Lung (tissue), 13 donors: ENCODE data around the gene PARG. TPM values are rescaled to one million over a fixed set of nuclear protein-coding genes. Genes with fewer than 3 reads are reported as not detected.

Experiments used
- ATAC-seq: fragments of 200-7000 bp; cut with Tn5 transposase; one replicate; pipeline ENCODE4 v1.9.1; 2020; ENCODE audit warnings: moderate number of reproducible peaks; ENCODE audit not compliant: insufficient read depth, low FRiP score
- DNase-seq, 3 donors: peaks; one replicate each; pipeline ENCODE4 v3.0.0-alpha.2; 2013 to 2017
- H3K27ac ChIP-seq, 2 donors: one replicate each; pipeline ENCODE4 v1.5.1; 2013; ENCODE audit warnings: mild to moderate bottlenecking in 2 of 2, moderate library complexity in 2 of 2, control low read depth in 1 of 2, inconsistent platforms in 1 of 2, low read depth in 1 of 2, low read length in 1 of 2
- H3K27me3 ChIP-seq, 3 donors: one replicate each; pipeline ENCODE4 v1.5.1; 2013; ENCODE audit warnings: low read length in 2 of 3; ENCODE audit not compliant: control insufficient read depth in 3 of 3, insufficient read depth in 3 of 3
- H3K36me3 ChIP-seq, 4 donors: one replicate each; pipeline ENCODE4 v1.5.1; 2013; ENCODE audit warnings: low read length in 4 of 4, mild to moderate bottlenecking in 1 of 4, moderate library complexity in 1 of 4; ENCODE audit not compliant: control insufficient read depth in 4 of 4, insufficient read depth in 4 of 4
- H3K4me1 ChIP-seq, 5 donors: one replicate each; pipeline ENCODE4 v1.5.1; 2013; ENCODE audit warnings: low read length in 5 of 5, mild to moderate bottlenecking in 2 of 5, moderate library complexity in 1 of 5; ENCODE audit not compliant: control insufficient read depth in 5 of 5, insufficient read depth in 5 of 5
- H3K4me3 ChIP-seq: one replicate; pipeline ENCODE4 v1.5.1; 2013; ENCODE audit warnings: mild to moderate bottlenecking, control low read depth, moderate library complexity
- H3K9ac ChIP-seq, 2 donors: one replicate each; pipeline ENCODE4 v1.5.1; 2013; ENCODE audit warnings: low read length in 2 of 2, control low read depth in 1 of 2; ENCODE audit not compliant: insufficient read depth in 1 of 2
- H3K9me3 ChIP-seq, 4 donors: one replicate each; pipeline ENCODE4 v1.5.1; 2013; ENCODE audit warnings: low read length in 3 of 4, mild to moderate bottlenecking in 1 of 4, moderate library complexity in 1 of 4; ENCODE audit not compliant: control insufficient read depth in 4 of 4, insufficient read depth in 3 of 4
- CTCF ChIP-seq: IDR thresholded peaks from 2 replicates; pipeline ENCODE4 v1.5.1; 2012; ENCODE audit warnings: mild to moderate bottlenecking; ENCODE audit errors: control extremely low read depth, extremely low read depth
- WGBS, 2 donors: extraction: QIAGEN DNeasy Blood & Tissue Kit; methylation state at CpG; one replicate each; pipeline ENCODE4 v1.1.7; 2013; 5-methylcytosine and 5-hydroxymethylcytosine counted together
- polyA plus RNA-seq, 2 donors: library from polyadenylated mRNA; stranded (reverse); fragments of 200-250 nt; gene quantifications; one replicate each; pipeline ENCODE4 v1.2.1, GENCODE V29; 2013
- small RNA-seq: library from RNA; depleted of rRNA; stranded (forward); fragments of <200 nt; gene quantifications from one replicate; pipeline ENCODE3, GENCODE V24; 2014; ENCODE audit warnings: low replicate concordance
- total RNA-seq, 2 donors: library from RNA; depleted of rRNA in 1 of 2; stranded (reverse); fragments of >200 nt in 1 of 2; gene quantifications; one replicate each; pipeline ENCODE4 v1.2.1, GENCODE V29; 2014 to 2021
- donor health status: control.
- donor health status: control.
- donor health status: Bipolar disorder and iron deficiency.
- donor health status: healthy.
- donor health status: DM: yes; HTN: yes; CAD: no.

PARG gene
- total and polyA plus RNA-seq, 4 donors: 4.9 to 55.7 (median 17.2) TPM

- Histone ChIP-seq H3K27ac (no peak overlapping the region), H3K9ac (no peak overlapping the region), H3K4me1 (no peaks in the 10 kb centered on the region), H3K4me3 (no peak overlapping the region), H3K9me3 (peaks cover 0 to 17% (median 2%) of the 10 kb centered on the region in 4 donors), H3K36me3 (no peaks in the 10 kb centered on the region), H3K27me3 (peaks cover 12 to 62% (median 21%) of the 10 kb centered on the region in 3 donors)
- WGBS, 2 donors: 95 to 98% methylated on average over 8 of the region's 8 CpGs
- ATAC-seq: no peak
- no peak for DNase-seq
- no peak for TF ChIP-seq CTCF
Measured at GRCh38 chr10:49769692-49770091, 172.1 kb downstream of the PARG start.

- no peak for TF ChIP-seq CTCF
- WGBS, 2 donors: 4 to 10% methylated on average over 28 to 45 of the region's 45 CpGs
- no peak overlapping the region for H3K27ac ChIP-seq
- no peak overlapping the region for H3K9ac ChIP-seq
- no peak overlapping the region for H3K4me3 ChIP-seq
- no peaks in the 10 kb centered on the region for H3K4me1 ChIP-seq
- DNase-seq: no peak
- H3K36me3 ChIP-seq: no peaks in the 10 kb centered on the region
- ATAC-seq: no peak
- peaks cover 0 to 17% (median 2%) of the 10 kb centered on the region in 4 donors for H3K9me3 ChIP-seq
- H3K27me3 ChIP-seq: peaks cover 12 to 59% (median 21%) of the 10 kb centered on the region in 3 donors
Measured at GRCh38 chr10:49768731-49769130, 173.1 kb downstream of the PARG start.

GRCh38 chr10:49768329-49768728, 173.5 kb downstream of the PARG start:
- no peak for DNase-seq
- H3K27me3 ChIP-seq: peaks cover 12 to 56% (median 21%) of the 10 kb centered on the region in 3 donors
- 8 to 9% methylated on average over 38 of the region's 38 CpGs for WGBS, 2 donors

More at GRCh38 chr10:49768329-49768728, 173.5 kb downstream of the PARG start:
- no peak overlapping the region for H3K9ac ChIP-seq
- H3K27ac ChIP-seq: no peak overlapping the region
- no peak for ATAC-seq
- peaks cover 0 to 17% (median 2%) of the 10 kb centered on the region in 4 donors for H3K9me3 ChIP-seq
- H3K4me1 ChIP-seq: no peaks in the 10 kb centered on the region
- no peak overlapping the region for H3K4me3 ChIP-seq
- no peak for TF ChIP-seq CTCF
- H3K36me3 ChIP-seq: no peaks in the 10 kb centered on the region

Small RNAs within 50 kb of the gene (small RNA-seq; reads per million reads assigned to genes)
- gene RNA5SP317 (not detected), gene SNORA74C-2 (not detected)

Other genes with a start within 250 kb of the PARG start
- under 1 TPM; 0.14 to 0.86 TPM for gene OGDHL, start 179.7 kb downstream of the PARG start, total RNA-seq
- gene OGDHL, start 179.7 kb downstream of the PARG start, polyA plus RNA-seq: under 1 TPM; 0.06 to 0.16 TPM
- 10 to 100 TPM; 19.9 to 21.7 TPM for gene TIMM23B, start within 50 bp of the PARG start, total RNA-seq
- 1 to 10 TPM; 8.5 to 9.4 TPM for gene TIMM23B, start within 50 bp of the PARG start, polyA plus RNA-seq
- 10 to 100 TPM in 1 of 2 donors, 1 to 10 TPM in 1; 7.7 to 14.9 TPM for gene AGAP6, start 46.4 kb upstream of the PARG start, total RNA-seq
- gene AGAP6, start 46.4 kb upstream of the PARG start, polyA plus RNA-seq: 10 to 100 TPM in 1 of 2 donors, 1 to 10 TPM in 1; 8.4 to 22.0 TPM
- gene WASHC2A, start 125.9 kb upstream of the PARG start, total RNA-seq: 10 to 100 TPM; 35.9 to 58.3 TPM
- gene WASHC2A, start 125.9 kb upstream of the PARG start, polyA plus RNA-seq: 10 to 100 TPM; 16.2 to 33.9 TPM